SK-N-SH (cell line): ENCODE measurements around the gene ZNF816. TPM values are rescaled to one million over a fixed set of nuclear protein-coding genes. Genes with fewer than 3 reads are reported as not detected.

Experiments used
- CTCF ChIA-PET: fragments of 300-600, 350-600 bp; formaldehyde crosslinking; extraction: SDS; loops from one replicate; lab custom pipeline; 2021; lab: Yijun Ruan, JAX
- POLR2A ChIA-PET: fragments of 350-600 bp; sonication (Branson Sonifier 250); formaldehyde crosslinking; extraction: SDS; loops from one replicate; lab custom pipeline; 2020; ENCODE audit warnings: antibody characterized with exemption, inconsistent platforms; lab: Yijun Ruan, JAX
- DNase-seq: peaks from one replicate; pipeline ENCODE4 v3.0.0; 2012
- H2AFZ ChIP-seq: fragments of 200-600 bp; sonication (generic); 2 replicates; pipeline ENCODE4 v1.8.1; 2016; ENCODE audit warnings: antibody characterized with exemption, mild to moderate bottlenecking, low read depth
- H3F3A ChIP-seq: fragments of 200-600 bp; sonication (generic); replicated peaks from 2 replicates; pipeline ENCODE3; 2016; ENCODE audit warnings: antibody characterized with exemption, mild to moderate bottlenecking; ENCODE audit not compliant: insufficient read depth
- H3K27ac ChIP-seq, 2 experiments: fragments of 200-500 bp in 1 of 2; fragments of 200-600 bp in 1 of 2; sonication (Bioruptor generic) in 1 of 2; sonication (generic), shearing (Covaris generic) in 1 of 2; 2 replicates each; pipeline versions ENCODE4 v1.5.1 to v1.6.1; 2014 to 2016; ENCODE audit warnings: low read depth in 2 of 2, inconsistent platforms in 1 of 2, low read length in 1 of 2, mild to moderate bottlenecking in 1 of 2, mixed read lengths in 1 of 2
- H3K27me3 ChIP-seq: fragments of 200-600 bp; sonication (generic), shearing (Covaris generic); 2 replicates; pipeline ENCODE4 v1.6.1; 2016; ENCODE audit warnings: mixed run types; ENCODE audit not compliant: insufficient read depth
- H3K36me3 ChIP-seq, 2 experiments: fragments of 200-500 bp in 1 of 2; fragments of 200-600 bp in 1 of 2; sonication (Bioruptor generic) in 1 of 2; sonication (generic) in 1 of 2; replicated peaks in 1 of 2; 2 replicates each; pipeline versions ENCODE3 to v1.5.1; 2014 to 2016; ENCODE audit warnings: low read length in 1 of 2, mild to moderate bottlenecking in 1 of 2; ENCODE audit not compliant: insufficient read depth in 2 of 2, control insufficient read depth in 1 of 2
- H3K4me1 ChIP-seq, 2 experiments: fragments of 200-500 bp in 1 of 2; fragments of 200-600 bp in 1 of 2; sonication (Bioruptor generic) in 1 of 2; sonication (generic), shearing (Covaris generic) in 1 of 2; 2 replicates each; pipeline versions ENCODE4 v1.5.1 to v1.6.1; 2014 to 2016; ENCODE audit warnings: low read depth in 1 of 2, low read length in 1 of 2, mixed run types in 1 of 2; ENCODE audit not compliant: insufficient read depth in 2 of 2, control insufficient read depth in 1 of 2
- H3K4me2 ChIP-seq: fragments of 200-600 bp; sonication (generic), shearing (Covaris generic); 2 replicates; pipeline ENCODE4 v1.6.1; 2017; ENCODE audit warnings: mixed run types
- H3K4me3 ChIP-seq, 2 experiments: fragments of 200-500 bp in 1 of 2; fragments of 200-600 bp in 1 of 2; sonication (Bioruptor generic) in 1 of 2; sonication (generic), shearing (Covaris generic) in 1 of 2; 2 replicates each; pipeline versions ENCODE4 v1.5.1 to v1.8.1; 2014 to 2016; ENCODE audit warnings: low read depth in 2 of 2, inconsistent platforms in 1 of 2, low read length in 1 of 2, mild to moderate bottlenecking in 1 of 2, mixed read lengths in 1 of 2, moderate library complexity in 1 of 2
- H3K79me2 ChIP-seq: fragments of 200-600 bp; sonication (generic); 2 replicates; pipeline ENCODE4 v1.8.1; 2017; ENCODE audit warnings: mild to moderate bottlenecking; ENCODE audit not compliant: insufficient read depth
- H3K9ac ChIP-seq: fragments of 200-600 bp; sonication (generic); 2 replicates; pipeline ENCODE4 v1.6.1; 2017; ENCODE audit warnings: mixed run types
- H3K9me2 ChIP-seq: fragments of 200-600 bp; sonication (generic); 2 replicates; pipeline ENCODE4 v1.6.1; 2017; ENCODE audit warnings: mixed run types
- H3K9me3 ChIP-seq: fragments of 200-600 bp; sonication (generic); 2 replicates; pipeline ENCODE4 v1.6.1; 2017; ENCODE audit warnings: mixed run types, mild to moderate bottlenecking, moderate library complexity
- H4K20me1 ChIP-seq: fragments of 200-600 bp; sonication (generic); 2 replicates; pipeline ENCODE4 v1.6.1; 2017; ENCODE audit warnings: mild to moderate bottlenecking, mixed run types; ENCODE audit not compliant: insufficient read depth
- CHD2 ChIP-seq: fragments of 150-350 bp; IDR thresholded peaks from 2 replicates; pipeline ENCODE4 v1.6.1; 2018; ENCODE audit warnings: low read length; ENCODE audit not compliant: partially characterized antibody
- CTCF ChIP-seq: fragments of 200-600 bp; sonication (generic); IDR thresholded peaks from 2 replicates; pipeline ENCODE4 v1.6.1; 2017; ENCODE audit warnings: antibody characterized with exemption, mild to moderate bottlenecking, moderate library complexity
- ELF1 ChIP-seq: IDR thresholded peaks from 2 replicates; pipeline ENCODE4 v1.4.0; 2012
- EP300 ChIP-seq, 2 experiments: IDR thresholded peaks; 2 replicates each; pipeline versions ENCODE4 v1.4.0 to v1.6.1; 2012; ENCODE audit warnings: borderline replicate concordance in 1 of 2, low read depth in 1 of 2, low read length in 1 of 2
- FOSL2 ChIP-seq: IDR thresholded peaks from 2 replicates; pipeline ENCODE4 v1.4.0; 2012; ENCODE audit warnings: low read depth, mild to moderate bottlenecking, moderate library complexity, borderline replicate concordance
- FOXJ3 ChIP-seq: sonication (generic); formaldehyde crosslinking; IDR thresholded peaks from 2 replicates; pipeline ENCODE4 v1.5.1; 2020; ENCODE audit warnings: mild to moderate bottlenecking, missing genetic modification reagents
- FOXM1 ChIP-seq: IDR thresholded peaks from 2 replicates; pipeline ENCODE4 v1.4.0; 2012; ENCODE audit warnings: low read depth, mild to moderate bottlenecking
- GABPA ChIP-seq: IDR thresholded peaks from 2 replicates; pipeline ENCODE4 v1.4.0; 2012; ENCODE audit warnings: low read depth, mild to moderate bottlenecking
- GATA2 ChIP-seq: sonication (generic); formaldehyde crosslinking; IDR thresholded peaks from 2 replicates; pipeline ENCODE4 v1.5.0; 2020; ENCODE audit warnings: mild to moderate bottlenecking, missing genetic modification reagents
- MXI1 ChIP-seq: IDR thresholded peaks from 2 replicates; pipeline ENCODE4 v1.6.1; 2012; ENCODE audit warnings: mild to moderate bottlenecking, low read depth, low read length, improper control_type of control experiment
- NRF1 ChIP-seq: IDR thresholded peaks from 2 replicates; pipeline ENCODE4 v1.6.1; 2012; ENCODE audit warnings: low read depth, mild to moderate bottlenecking, low read length
- PBX3 ChIP-seq: IDR thresholded peaks from 2 replicates; pipeline ENCODE4; 2012
- POLR2AphosphoS5 ChIP-seq: IDR thresholded peaks from 2 replicates; pipeline ENCODE4 v1.6.1; 2012; ENCODE audit warnings: low read depth, low read length
- RCOR1 ChIP-seq: fragments of 150-350 bp; IDR thresholded peaks from 2 replicates; pipeline ENCODE4 v1.6.1; 2017; ENCODE audit warnings: antibody characterized with exemption, low read length
- RXRA ChIP-seq: IDR thresholded peaks from 2 replicates; pipeline ENCODE4 v1.4.0; 2012; ENCODE audit warnings: low read depth, mild to moderate bottlenecking, borderline replicate concordance
- SIN3A ChIP-seq: IDR thresholded peaks from 2 replicates; pipeline ENCODE4 v1.6.1; 2012; ENCODE audit warnings: low read depth, mild to moderate bottlenecking, low read length, moderate library complexity, borderline replicate concordance
- ZBTB33 ChIP-seq: IDR thresholded peaks from 2 replicates; pipeline ENCODE4 v1.4.0; 2012; ENCODE audit warnings: low read depth, borderline replicate concordance
- WGBS: methylation state at CpG from one replicate; pipeline ENCODE4 v1.1.6; 2017; ENCODE audit warnings: low lambda C conversion rate; 5-methylcytosine and 5-hydroxymethylcytosine counted together
- polyA plus RNA-seq, 3 experiments: library from polyadenylated mRNA; depleted of rRNA; stranded (reverse); fragments of >200 nt; gene quantifications; 2 replicates each; pipeline ENCODE4 v1.2.3, GENCODE V29; 2012
- TF ChIP-seq, protein P1 (sequence below): IDR thresholded peaks from 2 replicates; pipeline ENCODE4 v1.4.0; 2012; ENCODE audit warnings: low read depth
- TF ChIP-seq, protein P2 (sequence below): IDR thresholded peaks from 2 replicates; pipeline ENCODE4 v1.6.1; 2012; ENCODE audit warnings: mild to moderate bottlenecking, low read depth, low read length, moderate library complexity
- TF ChIP-seq, protein P3 (sequence below): fragments of 150-350 bp; IDR thresholded peaks from 2 replicates; pipeline ENCODE4 v1.6.1; 2016; ENCODE audit warnings: mild to moderate bottlenecking, low read depth, low read length

ZNF816 gene
- polyA plus RNA-seq, 1 of the 3 experiments (the other 2 are of a cell fraction) = 1.8 TPM

DNA sequence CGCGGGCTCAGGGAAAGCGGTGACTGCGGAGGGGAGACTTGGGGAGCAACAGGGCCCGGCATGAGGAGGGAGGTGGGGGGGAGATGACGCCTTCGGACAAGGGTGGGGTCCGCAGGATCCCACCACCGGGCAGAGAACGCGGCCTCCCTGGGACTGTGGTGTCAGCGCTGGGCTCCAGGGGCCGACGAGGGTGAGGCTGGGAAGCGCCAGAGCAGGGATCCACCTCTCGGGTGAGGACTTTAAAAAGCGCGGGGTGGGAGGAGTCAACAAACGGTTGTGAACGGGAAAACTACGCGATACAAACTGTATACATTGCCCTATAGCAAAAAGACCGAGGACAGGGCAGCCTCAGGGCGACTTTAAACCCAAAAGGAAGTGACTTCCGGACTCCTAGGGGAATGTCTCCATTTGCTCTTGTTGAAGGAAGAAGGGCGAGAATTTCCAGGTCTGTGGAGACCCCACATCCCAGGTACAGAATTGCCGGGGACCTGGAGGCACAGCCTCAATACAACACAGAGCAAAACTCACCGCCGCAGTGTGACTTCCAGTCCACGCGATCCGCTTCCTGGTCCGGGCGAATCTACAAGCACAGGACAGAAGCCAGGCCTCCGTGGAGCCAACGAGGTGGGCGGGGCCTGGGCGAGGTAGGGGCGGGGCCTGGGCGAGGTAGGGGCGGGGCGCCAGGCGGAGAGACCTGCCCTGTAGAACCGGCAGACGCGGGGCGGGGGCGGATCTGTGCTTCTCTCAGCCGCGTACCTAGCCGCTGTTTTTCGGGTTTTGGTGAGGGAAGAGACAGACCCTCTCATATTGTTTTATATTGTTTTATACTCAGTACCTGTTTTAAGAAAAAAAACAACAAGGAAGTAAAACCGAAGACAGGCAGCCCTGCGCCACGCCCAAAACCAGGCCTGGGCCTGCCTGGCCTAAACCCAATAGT lies 39.6 kb downstream of the ZNF816 start, which contains the start of gene ZNF888:
TSS of gene ZNF888 (minus strand) at position 588 of the 937 bp plus-strand sequence. CDS start 5,555 bp downstream, outside the sequence.
- Histone ChIP-seq H3F3A (peaks cover 9% of the 10 kb centered on the region), H3K27me3 (no peaks in the 10 kb centered on the region), H3K27ac (peak within 1 kb of the TSS; percentile 81 to 85), H2AFZ (peak within 1 kb of the TSS; percentile 95), H3K4me3 (peak within 1 kb of the TSS; percentile 65 to 66), H3K9me2 (no peaks in the 10 kb centered on the region), H3K79me2 (no peaks in the 10 kb centered on the region; the same call in 1 of the 2 replicates), H3K4me1 (no peaks in the 10 kb centered on the region; a peak in 1 of 4 replicates), H3K36me3 (peaks cover 0 to 8% of the 10 kb centered on the region in 2 experiments), H3K9me3 (no peaks in the 10 kb centered on the region), H3K9ac (peak within 1 kb of the TSS; percentile 87), H4K20me1 (no peaks in the 10 kb centered on the region), H3K4me2 (peak within 1 kb of the TSS; percentile 86)
- peak; percentile 91 for DNase-seq
- CTCF ChIA-PET = no interaction called here
- WGBS = 7% methylated on average over 46 of the region's 55 CpGs
- TF ChIP-seq ELF1 = peak; percentile 70
- TF ChIP-seq CTCF = no peak
- TF ChIP-seq, protein P1, sequence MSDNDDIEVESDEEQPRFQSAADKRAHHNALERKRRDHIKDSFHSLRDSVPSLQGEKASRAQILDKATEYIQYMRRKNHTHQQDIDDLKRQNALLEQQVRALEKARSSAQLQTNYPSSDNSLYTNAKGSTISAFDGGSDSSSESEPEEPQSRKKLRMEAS = peak; percentile 43; the same call in 1 of the 2 replicates
- peak; percentile 92 for TF ChIP-seq SIN3A
- peak; percentile 96 for TF ChIP-seq CHD2
- peak; percentile 93 for TF ChIP-seq ZBTB33
- no peak for TF ChIP-seq RXRA
- TF ChIP-seq RCOR1 = no peak
- no peak for TF ChIP-seq PBX3
- TF ChIP-seq, protein P2, sequence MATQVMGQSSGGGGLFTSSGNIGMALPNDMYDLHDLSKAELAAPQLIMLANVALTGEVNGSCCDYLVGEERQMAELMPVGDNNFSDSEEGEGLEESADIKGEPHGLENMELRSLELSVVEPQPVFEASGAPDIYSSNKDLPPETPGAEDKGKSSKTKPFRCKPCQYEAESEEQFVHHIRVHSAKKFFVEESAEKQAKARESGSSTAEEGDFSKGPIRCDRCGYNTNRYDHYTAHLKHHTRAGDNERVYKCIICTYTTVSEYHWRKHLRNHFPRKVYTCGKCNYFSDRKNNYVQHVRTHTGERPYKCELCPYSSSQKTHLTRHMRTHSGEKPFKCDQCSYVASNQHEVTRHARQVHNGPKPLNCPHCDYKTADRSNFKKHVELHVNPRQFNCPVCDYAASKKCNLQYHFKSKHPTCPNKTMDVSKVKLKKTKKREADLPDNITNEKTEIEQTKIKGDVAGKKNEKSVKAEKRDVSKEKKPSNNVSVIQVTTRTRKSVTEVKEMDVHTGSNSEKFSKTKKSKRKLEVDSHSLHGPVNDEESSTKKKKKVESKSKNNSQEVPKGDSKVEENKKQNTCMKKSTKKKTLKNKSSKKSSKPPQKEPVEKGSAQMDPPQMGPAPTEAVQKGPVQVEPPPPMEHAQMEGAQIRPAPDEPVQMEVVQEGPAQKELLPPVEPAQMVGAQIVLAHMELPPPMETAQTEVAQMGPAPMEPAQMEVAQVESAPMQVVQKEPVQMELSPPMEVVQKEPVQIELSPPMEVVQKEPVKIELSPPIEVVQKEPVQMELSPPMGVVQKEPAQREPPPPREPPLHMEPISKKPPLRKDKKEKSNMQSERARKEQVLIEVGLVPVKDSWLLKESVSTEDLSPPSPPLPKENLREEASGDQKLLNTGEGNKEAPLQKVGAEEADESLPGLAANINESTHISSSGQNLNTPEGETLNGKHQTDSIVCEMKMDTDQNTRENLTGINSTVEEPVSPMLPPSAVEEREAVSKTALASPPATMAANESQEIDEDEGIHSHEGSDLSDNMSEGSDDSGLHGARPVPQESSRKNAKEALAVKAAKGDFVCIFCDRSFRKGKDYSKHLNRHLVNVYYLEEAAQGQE = no peak
- no peak for TF ChIP-seq EP300 (IDR thresholded peaks at IDR 0.05; ENCODE audit: borderline replicate concordance in 1 of 2, low read depth in 1 of 2, low read length in 1 of 2)
- TF ChIP-seq GATA2 (CRISPR knock-in tag) = no peak
- no peak for TF ChIP-seq NRF1
- no peak for TF ChIP-seq GABPA
- peak; percentile 85 for TF ChIP-seq POLR2AphosphoS5
- TF ChIP-seq FOXM1 = 0 out of 2 replicates have a peak, but pooled peaks have one; percentile 28
- no peak for TF ChIP-seq FOXJ3 (CRISPR knock-in tag)
- TF ChIP-seq, protein P3, sequence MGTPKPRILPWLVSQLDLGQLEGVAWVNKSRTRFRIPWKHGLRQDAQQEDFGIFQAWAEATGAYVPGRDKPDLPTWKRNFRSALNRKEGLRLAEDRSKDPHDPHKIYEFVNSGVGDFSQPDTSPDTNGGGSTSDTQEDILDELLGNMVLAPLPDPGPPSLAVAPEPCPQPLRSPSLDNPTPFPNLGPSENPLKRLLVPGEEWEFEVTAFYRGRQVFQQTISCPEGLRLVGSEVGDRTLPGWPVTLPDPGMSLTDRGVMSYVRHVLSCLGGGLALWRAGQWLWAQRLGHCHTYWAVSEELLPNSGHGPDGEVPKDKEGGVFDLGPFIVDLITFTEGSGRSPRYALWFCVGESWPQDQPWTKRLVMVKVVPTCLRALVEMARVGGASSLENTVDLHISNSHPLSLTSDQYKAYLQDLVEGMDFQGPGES = no peak
- TF ChIP-seq FOSL2 = no peak
- TF ChIP-seq MXI1 = peak; percentile 81
- POLR2A ChIA-PET = no interaction called here
